Esophagus muscularis mucosa (tissue), 4 donors: Measurements from ENCODE around the gene MTCL1. TPM values are rescaled to one million over a fixed set of nuclear protein-coding genes. Genes with fewer than 3 reads are reported as not detected.

Experiments used
- DNase-seq: peaks from one replicate; pipeline ENCODE4 v3.0.0-alpha.2; 2017; ENCODE audit errors: extremely low spot score
- H3K27ac ChIP-seq, 4 donors: fragments of 200-600 bp; sonication (generic); replicated peaks in 1 of 4; 1 replicate in 3 of 4; 2 replicates in 1 of 4; pipeline ENCODE4 v1.5.1; 2016 to 2019; ENCODE audit warnings: mild to moderate bottlenecking in 1 of 4
- H3K27me3 ChIP-seq, 4 donors: fragments of 200-600 bp; sonication (generic); one replicate each; pipeline versions ENCODE4 v1.5.1 to v1.6.0; 2016 to 2019
- H3K36me3 ChIP-seq, 4 donors: fragments of 200-600 bp; sonication (generic); one replicate each; pipeline ENCODE4 v1.5.1; 2016 to 2019
- H3K4me1 ChIP-seq, 4 donors: fragments of 200-600 bp; sonication (generic); one replicate each; pipeline ENCODE4 v1.5.1; 2016 to 2019
- H3K4me3 ChIP-seq, 4 donors: fragments of 200-600 bp; sonication (generic); 1 replicate in 2 of 4; 2 replicates in 2 of 4; pipeline ENCODE4 v1.5.1; 2016 to 2019; ENCODE audit warnings: mild to moderate bottlenecking in 4 of 4, moderate library complexity in 1 of 4
- H3K9me3 ChIP-seq, 4 donors: fragments of 200-600 bp; sonication (generic); 1 replicate in 3 of 4; 2 replicates in 1 of 4; pipeline ENCODE4 v1.5.1; 2016 to 2019
- CTCF ChIP-seq, 3 experiments: fragments of 200-600 bp in 2 of 3; fragments of 450-650 bp in 1 of 3; sonication (generic) in 2 of 3; IDR thresholded peaks; one replicate each; pipeline ENCODE4 v1.5.1; 2017 to 2019; ENCODE audit warnings: antibody characterized with exemption in 3 of 3, mild to moderate bottlenecking in 2 of 3, moderate library complexity in 1 of 3
- EP300 ChIP-seq: sonication (generic); formaldehyde crosslinking; IDR thresholded peaks from one replicate; pipeline ENCODE4 v1.6.1; 2017; ENCODE audit warnings: antibody characterized with exemption
- POLR2A ChIP-seq: fragments of 450-650 bp; IDR thresholded peaks from one replicate; pipeline ENCODE4 v1.6.1; 2017; ENCODE audit warnings: antibody characterized with exemption, moderate library complexity, mild to moderate bottlenecking, low read depth
- POLR2AphosphoS5 ChIP-seq, 2 donors: sonication (generic); formaldehyde crosslinking; IDR thresholded peaks; one replicate each; pipeline ENCODE4 v1.6.1; 2017; ENCODE audit warnings: antibody characterized with exemption in 2 of 2
- whole genome bisulfite sequencing: methylation state at CpG from one replicate; pipeline ENCODE4 v1.1.5; 2018; 5-methylcytosine and 5-hydroxymethylcytosine counted together
- intact Hi-C: fragments of 100-400 bp; cut with DNase I; formaldehyde crosslinking; loops from one replicate; pipeline ENCODE4 v1.15.1; 2023
- total RNA-seq, 4 donors: library from RNA; depleted of rRNA; stranded (reverse); fragments of >200 nt; gene quantifications; one replicate each; pipeline versions ENCODE4 v1.1.0 to v1.2.1, GENCODE V29; 2016

MTCL1 gene
- total RNA-seq, 4 donors from 2014 or later = 32.3 to 48.0 (median 38.6) TPM

- no peak for DNase-seq
- peak overlapping the region in 1 of 4 donors; percentile 34 for H3K27ac ChIP-seq
- TF ChIP-seq POLR2AphosphoS5 (IDR thresholded peaks at IDR 0.05) = no peak
- TF ChIP-seq POLR2A = no peak
- no peak for TF ChIP-seq EP300
- no peak for TF ChIP-seq CTCF (IDR thresholded peaks at IDR 0.05)
- no peaks in the 10 kb centered on the region for H3K9me3 ChIP-seq
- intact Hi-C loops = no loop called here
- H3K4me3 ChIP-seq = no peak overlapping the region
- H3K27me3 ChIP-seq = no peaks in the 10 kb centered on the region
- H3K36me3 ChIP-seq = peaks cover 0 to 7% (median 4%) of the 10 kb centered on the region in 4 donors
- H3K4me1 ChIP-seq = peaks cover 7 to 37% (median 26%) of the 10 kb centered on the region in 4 donors
- 93% methylated on average over 16 of the region's 16 CpGs for WGBS
Measured at GRCh38 chr18:8830067-8831060, 125.0 kb downstream of the MTCL1 start.

- DNase-seq = no peak
- Histone ChIP-seq H3K9me3 (no peaks in the 10 kb centered on the region), H3K4me1 (peaks cover 8 to 43% (median 32%) of the 10 kb centered on the region in 4 donors), H3K36me3 (no peaks in the 10 kb centered on the region), H3K4me3 (no peak overlapping the region), H3K27ac (no peak overlapping the region), H3K27me3 (no peaks in the 10 kb centered on the region)
- intact Hi-C loops = no loop called here
- TF ChIP-seq POLR2A (no peak), CTCF (IDR thresholded peaks at IDR 0.05) (no peak), POLR2AphosphoS5 (IDR thresholded peaks at IDR 0.05) (no peak), EP300 (no peak)
- 83% methylated on average over 3 of the region's 3 CpGs for WGBS
Measured at GRCh38 chr18:8831112-8831511, 125.8 kb downstream of the MTCL1 start.

GRCh38 chr18:8831531-8831930 is 126.2 kb downstream of the MTCL1 start:
- no peak for DNase-seq
- peaks cover 8 to 43% (median 32%) of the 10 kb centered on the region in 4 donors for H3K4me1 ChIP-seq
- no peak overlapping the region for H3K27ac ChIP-seq
- intact Hi-C loops = no loop called here
- no peak overlapping the region for H3K4me3 ChIP-seq
- 97% methylated on average over 14 of the region's 14 CpGs for WGBS
- no peaks in the 10 kb centered on the region for H3K36me3 ChIP-seq
- TF ChIP-seq POLR2A (no peak), CTCF (IDR thresholded peaks at IDR 0.05) (no peak), EP300 (no peak), POLR2AphosphoS5 (IDR thresholded peaks at IDR 0.05) (no peak)
- H3K27me3 ChIP-seq = no peaks in the 10 kb centered on the region
- no peaks in the 10 kb centered on the region for H3K9me3 ChIP-seq

- H3K27me3 ChIP-seq = no peaks in the 10 kb centered on the region
- H3K27ac ChIP-seq = no peak overlapping the region
- no peaks in the 10 kb centered on the region for H3K9me3 ChIP-seq
- H3K36me3 ChIP-seq = no peaks in the 10 kb centered on the region
- no peak for DNase-seq
- TF ChIP-seq EP300 = no peak
- no peak for TF ChIP-seq POLR2A
- peaks cover 8 to 32% (median 25%) of the 10 kb centered on the region in 4 donors for H3K4me1 ChIP-seq
- WGBS = 95% methylated on average over 2 of the region's 2 CpGs
- intact Hi-C loops = no loop called here
- no peak overlapping the region for H3K4me3 ChIP-seq
Measured at GRCh38 chr18:8833480-8833879, 128.1 kb downstream of the MTCL1 start.

- no peaks in the 10 kb centered on the region for H3K9me3 ChIP-seq
- TF ChIP-seq CTCF (IDR thresholded peaks at IDR 0.05) = no peak
- no peak for TF ChIP-seq POLR2A
- no peak for TF ChIP-seq POLR2AphosphoS5 (IDR thresholded peaks at IDR 0.05)
- no peak for TF ChIP-seq EP300
- intact Hi-C loops = no loop called here
- 69% methylated on average over 6 of the region's 6 CpGs for WGBS
- peak overlapping the region in 2 of 4 donors; percentile 15 to 28 for H3K27ac ChIP-seq
- DNase-seq = no peak
- H3K36me3 ChIP-seq = no peaks in the 10 kb centered on the region
- no peak overlapping the region for H3K4me3 ChIP-seq
- no peaks in the 10 kb centered on the region for H3K27me3 ChIP-seq
- H3K4me1 ChIP-seq = peaks cover 8 to 30% (median 26%) of the 10 kb centered on the region in 4 donors
Measured at GRCh38 chr18:8834881-8835280, 129.5 kb downstream of the MTCL1 start.
